ENCODE measurements around the gene SUFU. TPM values are rescaled to one million over a fixed set of nuclear protein-coding genes. Genes with fewer than 3 reads are reported as not detected.

The SUFU gene
- total RNA-seq, 1 donor from 2014 or later: 17.3 TPM

- Histone ChIP-seq H3K27ac (no peak overlapping the region), H3K9me3 (no peaks in the 10 kb centered on the region), H3K4me3 (no peak overlapping the region), H3K4me1 (no peaks in the 10 kb centered on the region), H3K36me3 (peaks cover 92 to 98% of the 10 kb centered on the region in 2 donors), H3K27me3 (no peaks in the 10 kb centered on the region)
- intact Hi-C loops (cut with DNase I): no loop called here
- TF ChIP-seq, protein P1, sequence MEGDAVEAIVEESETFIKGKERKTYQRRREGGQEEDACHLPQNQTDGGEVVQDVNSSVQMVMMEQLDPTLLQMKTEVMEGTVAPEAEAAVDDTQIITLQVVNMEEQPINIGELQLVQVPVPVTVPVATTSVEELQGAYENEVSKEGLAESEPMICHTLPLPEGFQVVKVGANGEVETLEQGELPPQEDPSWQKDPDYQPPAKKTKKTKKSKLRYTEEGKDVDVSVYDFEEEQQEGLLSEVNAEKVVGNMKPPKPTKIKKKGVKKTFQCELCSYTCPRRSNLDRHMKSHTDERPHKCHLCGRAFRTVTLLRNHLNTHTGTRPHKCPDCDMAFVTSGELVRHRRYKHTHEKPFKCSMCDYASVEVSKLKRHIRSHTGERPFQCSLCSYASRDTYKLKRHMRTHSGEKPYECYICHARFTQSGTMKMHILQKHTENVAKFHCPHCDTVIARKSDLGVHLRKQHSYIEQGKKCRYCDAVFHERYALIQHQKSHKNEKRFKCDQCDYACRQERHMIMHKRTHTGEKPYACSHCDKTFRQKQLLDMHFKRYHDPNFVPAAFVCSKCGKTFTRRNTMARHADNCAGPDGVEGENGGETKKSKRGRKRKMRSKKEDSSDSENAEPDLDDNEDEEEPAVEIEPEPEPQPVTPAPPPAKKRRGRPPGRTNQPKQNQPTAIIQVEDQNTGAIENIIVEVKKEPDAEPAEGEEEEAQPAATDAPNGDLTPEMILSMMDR (IDR thresholded peaks at IDR 0.05): no peak
- DNase-seq (ENCODE audit: low spot score in 2 of 2): no peak
Observed at GRCh38 chr10:102485093-102485784, 18.5 kb upstream of the SUFU start.

DNA sequence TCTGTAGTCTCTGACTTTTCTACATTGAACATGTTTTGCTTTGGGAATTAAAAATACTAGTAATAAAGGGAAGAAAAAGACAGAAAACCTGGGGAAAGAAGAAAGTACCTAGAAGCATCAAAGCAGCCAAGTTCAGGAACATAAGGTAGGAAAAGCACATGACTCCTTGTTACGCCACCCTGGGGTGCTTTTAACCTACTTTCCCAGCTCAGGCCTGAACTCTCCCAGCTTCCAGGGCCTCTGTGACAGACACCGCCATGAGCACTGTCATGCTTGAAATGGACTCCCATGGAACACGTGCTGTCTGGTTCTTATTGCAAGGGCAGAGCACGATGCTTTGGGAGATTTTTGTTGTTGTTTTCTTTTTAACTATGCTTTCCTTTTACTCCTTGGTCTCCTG lies 12.6 kb upstream of the SUFU start:
- Histone ChIP-seq H3K27ac (no peak overlapping the region), H3K27me3 (no peaks in the 10 kb centered on the region), H3K9me3 (no peaks in the 10 kb centered on the region), H3K4me1 (peaks cover 3 to 9% of the 10 kb centered on the region in 2 donors), H3K36me3 (peaks cover 39 to 47% of the 10 kb centered on the region in 2 donors), H3K4me3 (no peak overlapping the region)
- intact Hi-C loops (cut with DNase I): no loop called here
- TF ChIP-seq, protein P1 (IDR thresholded peaks at IDR 0.05): no peak
- DNase-seq (ENCODE audit: low spot score in 2 of 2): no peak

DNA sequence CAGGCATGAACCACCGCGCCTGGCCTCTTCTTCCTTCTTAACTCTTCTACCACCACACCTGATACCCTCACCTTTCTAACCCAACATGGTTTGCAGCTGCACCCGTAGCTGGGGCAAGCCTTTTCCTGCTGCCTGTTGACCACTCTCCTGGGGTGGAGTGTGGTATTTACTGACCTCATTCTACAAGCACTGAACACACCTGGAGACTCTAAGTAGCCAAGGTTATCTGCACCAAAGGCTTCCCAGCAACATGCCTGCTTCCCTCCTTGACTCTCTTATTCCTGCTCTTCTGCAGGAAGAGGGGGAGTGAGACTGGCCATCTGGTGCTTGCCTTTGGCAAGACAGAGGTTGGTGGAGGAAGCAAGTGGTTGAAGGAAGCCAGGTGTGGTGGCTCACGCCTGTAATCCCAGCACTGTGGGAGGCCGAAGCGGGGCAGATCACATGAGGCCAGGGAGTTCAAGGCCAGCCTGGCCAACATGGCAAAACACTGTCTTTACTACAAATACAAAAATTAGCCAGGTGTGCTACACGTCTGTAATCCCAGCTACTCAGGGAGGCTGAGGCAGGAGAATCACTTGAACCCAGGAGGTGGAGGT lies 11.3 kb upstream of the SUFU start:
- Histone ChIP-seq H3K4me1 (peaks cover 3 to 11% of the 10 kb centered on the region in 2 donors), H3K36me3 (peaks cover 26 to 34% of the 10 kb centered on the region in 2 donors), H3K4me3 (no peak overlapping the region), H3K9me3 (no peaks in the 10 kb centered on the region), H3K27ac (no peak overlapping the region), H3K27me3 (no peaks in the 10 kb centered on the region)
- DNase-seq (ENCODE audit: low spot score in 2 of 2): no peak
- TF ChIP-seq, protein P1 (IDR thresholded peaks at IDR 0.05): no peak
- intact Hi-C loops (cut with DNase I): no loop called here

DNA sequence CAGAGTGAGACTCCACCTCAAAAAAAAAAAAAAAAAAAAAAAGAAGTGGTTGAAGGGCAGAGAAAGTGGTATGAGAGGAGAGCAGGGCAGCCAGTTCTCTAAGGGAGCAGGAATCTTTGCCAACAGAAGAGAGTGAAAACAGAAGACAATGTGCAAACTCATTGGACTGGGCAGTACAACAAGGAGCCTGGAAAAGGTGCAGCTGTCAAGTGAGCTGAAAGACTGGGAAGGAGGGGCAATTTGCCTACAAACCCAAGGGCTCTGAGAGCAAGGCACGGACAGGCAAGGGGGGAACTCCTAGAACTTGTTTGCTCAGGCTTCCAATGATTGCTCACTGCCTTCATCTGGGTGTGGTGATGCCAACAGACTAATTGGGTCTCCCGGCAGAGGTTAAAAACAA lies 10.8 kb upstream of the SUFU start:
- intact Hi-C loops (cut with DNase I): no loop called here

GRCh38 chr10:102493771-102494170 lies 10.0 kb upstream of the SUFU start:
- no peaks in the 10 kb centered on the region for H3K9me3 ChIP-seq
- peaks cover 3 to 19% of the 10 kb centered on the region in 2 donors for H3K4me1 ChIP-seq
- intact Hi-C loops (cut with DNase I): no loop called here
- TF ChIP-seq, protein P1 (IDR thresholded peaks at IDR 0.05): no peak
- H3K4me3 ChIP-seq: no peak overlapping the region
- no peaks in the 10 kb centered on the region for H3K27me3 ChIP-seq
- H3K27ac ChIP-seq: no peak overlapping the region
- peaks cover 14 to 22% of the 10 kb centered on the region in 2 donors for H3K36me3 ChIP-seq
- no peak for DNase-seq (ENCODE audit: low spot score in 2 of 2)

More for the DNA sequence above, 10.8 kb upstream of the SUFU start:
- peaks cover 3 to 14% of the 10 kb centered on the region in 2 donors for H3K4me1 ChIP-seq
- TF ChIP-seq, protein P1 (IDR thresholded peaks at IDR 0.05): no peak
- H3K4me3 ChIP-seq: no peak overlapping the region
- no peaks in the 10 kb centered on the region for H3K9me3 ChIP-seq
- no peak for DNase-seq (ENCODE audit: low spot score in 2 of 2)
- H3K27me3 ChIP-seq: no peaks in the 10 kb centered on the region
- H3K36me3 ChIP-seq: peaks cover 22 to 30% of the 10 kb centered on the region in 2 donors
- H3K27ac ChIP-seq: no peak overlapping the region

Measured in ascending aorta (tissue), 2 donors.